Muscle of leg (tissue), 11 donors: Measurements from ENCODE around the gene MINDY4. TPM values are rescaled to one million over a fixed set of nuclear protein-coding genes. Genes with fewer than 3 reads are reported as not detected.
A peak's percentile ranks its signal among the peaks of the same experiment; 100 is the strongest.

ENCODE experiments used
- DNase-seq: peaks from one replicate; pipeline ENCODE4 v3.0.0; 2013
- H3K27ac ChIP-seq: one replicate; pipeline ENCODE4 v1.5.1; 2013; ENCODE audit warnings: mild to moderate bottlenecking, low read length, control low read depth
- H3K27me3 ChIP-seq: one replicate; pipeline ENCODE4 v1.6.1; 2013; ENCODE audit warnings: low read length; ENCODE audit not compliant: control insufficient read depth, insufficient read depth
- H3K36me3 ChIP-seq: one replicate; pipeline ENCODE4 v1.6.1; 2013; ENCODE audit warnings: low read length; ENCODE audit not compliant: control insufficient read depth, insufficient read depth
- H3K4me1 ChIP-seq: one replicate; pipeline ENCODE4 v1.6.1; 2013; ENCODE audit warnings: low read length; ENCODE audit not compliant: control insufficient read depth, insufficient read depth
- H3K4me3 ChIP-seq: one replicate; pipeline ENCODE4 v1.5.1; 2013; ENCODE audit warnings: low read length, control low read depth
- H3K9me3 ChIP-seq: replicated peaks from 2 replicates; pipeline ENCODE4 v1.6.1; 2013; ENCODE audit warnings: low read depth, low read length; ENCODE audit not compliant: control insufficient read depth
- WGBS: methylation state at CpG from one replicate; pipeline ENCODE4 v1.1.5; 2013; ENCODE audit warnings: missing lambda C conversion rate; ENCODE audit not compliant: insufficient coverage; 5-methylcytosine and 5-hydroxymethylcytosine counted together
- polyA plus RNA-seq, 8 donors: library from polyadenylated mRNA; unstranded; fragments of 120-200 nt; gene quantifications; one replicate each; pipeline versions ENCODE4 v1.2.1 to v1.2.3, GENCODE V29; 2013; ENCODE audit warnings: inconsistent platforms in 1 of 8, low replicate concordance in 1 of 8; ENCODE audit not compliant: insufficient read length in 8 of 8, insufficient read depth in 1 of 8
- total RNA-seq: library from RNA; stranded (reverse); fragments of 120-200 nt; gene quantifications from one replicate; pipeline ENCODE4 v1.2.4, GENCODE V29; 2013

Gene MINDY4
- total and polyA plus RNA-seq, 9 donors: 4.0 to 6.6 (median 5.7) TPM

GRCh38 chr7:30752979-30753378 is 18.2 kb upstream of the MINDY4 start:
- Histone ChIP-seq H3K27ac (peak overlapping the region; percentile 87), H3K36me3 (peaks cover 6% of the 10 kb centered on the region), H3K4me1 (peaks cover 64% of the 10 kb centered on the region), H3K27me3 (no peaks in the 10 kb centered on the region), H3K4me3 (peak overlapping the region; percentile 29), H3K9me3 (no peaks in the 10 kb centered on the region)
- WGBS: 0% methylated on average over 4 of the region's 5 CpGs
- DNase-seq: peak; percentile 99

- Histone ChIP-seq H3K9me3 (no peaks in the 10 kb centered on the region), H3K36me3 (peaks cover 6% of the 10 kb centered on the region), H3K4me3 (no peak overlapping the region), H3K27me3 (no peaks in the 10 kb centered on the region), H3K4me1 (peaks cover 64% of the 10 kb centered on the region), H3K27ac (no peak overlapping the region)
- 100% methylated on average over 3 of the region's 6 CpGs for WGBS
- no peak for DNase-seq
Observed at GRCh38 chr7:30754315-30754877, 16.8 kb upstream of the MINDY4 start.

- WGBS: 53% methylated on average over 13 of the region's 22 CpGs
- Histone ChIP-seq H3K4me1 (peaks cover 60% of the 10 kb centered on the region), H3K4me3 (no peak overlapping the region)
Observed at GRCh38 chr7:30755384-30756154, 15.6 kb upstream of the MINDY4 start.

GRCh38 chr7:30757342-30757692 is 13.9 kb upstream of the MINDY4 start:
- peak; percentile 80 for DNase-seq
- Histone ChIP-seq H3K36me3 (peaks cover 6% of the 10 kb centered on the region), H3K27ac (peak overlapping the region; percentile 67), H3K4me1 (peaks cover 42% of the 10 kb centered on the region), H3K27me3 (no peaks in the 10 kb centered on the region), H3K4me3 (no peak overlapping the region), H3K9me3 (no peaks in the 10 kb centered on the region)
- WGBS: 47% methylated on average over 3 of the region's 6 CpGs

More at GRCh38 chr7:30755384-30756154, 15.6 kb upstream of the MINDY4 start:
- no peaks in the 10 kb centered on the region for H3K9me3 ChIP-seq
- peak overlapping the region; percentile 80 for H3K27ac ChIP-seq
- no peaks in the 10 kb centered on the region for H3K27me3 ChIP-seq
- peaks cover 6% of the 10 kb centered on the region for H3K36me3 ChIP-seq
- DNase-seq: peak; percentile 87

GRCh38 chr7:30760514-30761213 is 10.6 kb upstream of the MINDY4 start:
- H3K27ac ChIP-seq: no peak overlapping the region
- no peaks in the 10 kb centered on the region for H3K27me3 ChIP-seq
- WGBS: no CpG with 5 or more reads among the region's 3 CpGs
- no peaks in the 10 kb centered on the region for H3K9me3 ChIP-seq
- H3K4me3 ChIP-seq: no peak overlapping the region
- peaks cover 37% of the 10 kb centered on the region for H3K4me1 ChIP-seq
- H3K36me3 ChIP-seq: peaks cover 2% of the 10 kb centered on the region
- DNase-seq: no peak

DNA sequence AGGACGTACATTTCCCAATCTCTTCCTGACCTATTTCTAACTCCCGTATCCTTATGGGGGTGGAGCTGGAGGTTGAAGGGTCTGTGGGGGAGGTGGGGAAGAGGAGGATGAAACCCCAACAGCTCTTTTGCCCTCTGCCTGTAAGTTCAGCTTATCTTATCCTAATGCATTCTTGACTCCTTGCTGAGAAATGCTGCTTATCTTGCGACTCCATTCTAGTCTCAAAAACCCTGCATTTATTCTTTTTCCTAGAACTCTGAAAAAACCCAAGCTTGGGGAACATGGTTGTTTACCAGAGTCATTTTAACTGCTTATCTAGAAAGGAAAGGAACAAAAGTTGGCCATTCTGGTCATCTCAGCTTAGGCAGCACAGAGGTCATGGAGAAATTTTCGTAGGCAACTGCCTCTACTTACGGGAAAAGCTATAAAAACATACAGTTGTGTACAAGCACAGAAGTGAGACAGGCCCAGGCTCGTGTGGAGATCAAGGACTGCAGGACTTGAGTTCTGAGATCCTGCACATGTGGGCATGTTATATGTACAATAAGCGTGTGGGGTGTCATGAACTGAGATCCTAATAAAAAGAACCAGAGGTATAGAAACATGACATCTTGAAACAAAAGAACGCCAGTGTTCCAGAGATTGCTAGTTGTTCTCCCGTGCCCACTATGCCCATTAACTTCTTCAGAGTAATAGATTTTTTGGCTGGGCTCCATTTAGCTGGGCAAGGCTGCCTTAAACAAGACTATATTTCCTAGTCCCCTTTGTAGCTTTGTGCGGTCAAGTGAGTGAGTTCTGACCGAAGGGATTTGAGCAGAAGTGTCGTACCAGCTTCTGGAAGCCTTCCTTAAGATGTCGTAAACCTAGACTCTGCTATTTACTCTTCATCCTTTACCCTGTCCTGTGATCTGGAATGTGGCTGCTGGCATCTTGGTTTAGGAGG is 9.7 kb upstream of the MINDY4 start:
- Histone ChIP-seq H3K27ac (no peak overlapping the region), H3K9me3 (no peaks in the 10 kb centered on the region), H3K4me1 (peaks cover 36% of the 10 kb centered on the region), H3K4me3 (no peak overlapping the region), H3K27me3 (no peaks in the 10 kb centered on the region), H3K36me3 (peaks cover 2% of the 10 kb centered on the region)
- 91% methylated on average over 4 of the region's 13 CpGs for WGBS
- DNase-seq: no peak

- WGBS: 83% methylated on average over 4 of the region's 6 CpGs
- H3K4me3 ChIP-seq: no peak overlapping the region
- no peaks in the 10 kb centered on the region for H3K36me3 ChIP-seq
- H3K27me3 ChIP-seq: no peaks in the 10 kb centered on the region
- peak; percentile 88 for DNase-seq
- H3K9me3 ChIP-seq: no peaks in the 10 kb centered on the region
- peaks cover 21% of the 10 kb centered on the region for H3K4me1 ChIP-seq
- H3K27ac ChIP-seq: peak overlapping the region; percentile 23
Observed at GRCh38 chr7:30764030-30764975, 6.9 kb upstream of the MINDY4 start.

- H3K4me1 ChIP-seq: peaks cover 21% of the 10 kb centered on the region
- no peak for DNase-seq
- H3K4me3 ChIP-seq: no peak overlapping the region
- H3K27me3 ChIP-seq: no peaks in the 10 kb centered on the region
- H3K9me3 ChIP-seq: no peaks in the 10 kb centered on the region
- H3K27ac ChIP-seq: no peak overlapping the region
- no peaks in the 10 kb centered on the region for H3K36me3 ChIP-seq
- WGBS: no CpG with 5 or more reads among the region's 2 CpGs
Observed at GRCh38 chr7:30765408-30765807, 5.8 kb upstream of the MINDY4 start.

- H3K27me3 ChIP-seq: no peaks in the 10 kb centered on the region
Observed at GRCh38 chr7:30770845-30771173, 408 bp upstream of the MINDY4 start.

More at GRCh38 chr7:30770845-30771173, 408 bp upstream of the MINDY4 start:
- H3K27ac ChIP-seq: peak overlapping the region; percentile 64
- DNase-seq: no peak
- WGBS: 33% methylated on average over 9 of the region's 9 CpGs
- H3K36me3 ChIP-seq: no peaks in the 10 kb centered on the region
- peaks cover 12% of the 10 kb centered on the region for H3K4me1 ChIP-seq
- H3K9me3 ChIP-seq: no peaks in the 10 kb centered on the region
- H3K4me3 ChIP-seq: peak overlapping the region; percentile 65
